Measurements from ENCODE around the gene TREX2. TPM values are rescaled to one million over a fixed set of nuclear protein-coding genes. Genes with fewer than 3 reads are reported as not detected.

TREX2 gene
- polyA plus RNA-seq, 1 donor (not counting 4 experiments of a cell fraction or from before 2014, with no cell fraction given) = 0.31 TPM

DNA sequence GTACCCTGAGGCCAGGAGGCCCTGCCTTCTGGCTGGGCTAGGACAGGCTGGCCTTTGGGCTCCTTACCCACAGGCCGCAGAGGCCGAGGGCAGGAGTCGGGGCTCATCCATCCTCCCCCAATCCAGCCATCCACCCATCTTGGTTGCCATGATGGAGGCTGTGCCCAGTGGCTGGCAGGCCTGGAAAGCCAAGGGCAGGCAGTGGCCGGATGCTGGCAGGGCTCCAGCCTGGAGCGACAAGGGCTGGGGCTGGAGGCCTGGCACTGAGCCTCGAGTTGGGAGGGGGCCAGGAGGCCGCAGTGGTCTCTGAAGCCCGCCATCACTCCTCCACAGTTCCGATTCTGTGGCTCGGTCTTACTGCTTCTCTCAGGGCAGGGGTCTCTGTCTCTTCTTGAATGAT, 40.3 kb upstream of the TREX2 start:
- DNase-seq (ENCODE audit: low read depth, low spot score) (no peak), FAIRE-seq (no peak)
- Histone ChIP-seq H4K20me1 (ENCODE audit: control insufficient read depth, extremely low read depth, insufficient read depth, low read length) (no peaks in the 10 kb centered on the region), H3K4me2 (ENCODE audit: control insufficient read depth, extremely low read depth, insufficient read depth, low read depth, low read length) (no peak overlapping the region), H3K9me1 (ENCODE audit: control insufficient read depth, extremely low read depth, insufficient read depth, low read length) (no peaks in the 10 kb centered on the region), H3K9me3 (ENCODE audit: control insufficient read depth, low read depth, low read length) (no peaks in the 10 kb centered on the region), H3K9ac (ENCODE audit: control insufficient read depth, extremely low read depth, insufficient read depth, low read length) (no peak overlapping the region), H3K79me2 (ENCODE audit: control insufficient read depth, insufficient read depth, low read length) (no peaks in the 10 kb centered on the region), H3K4me3 (ENCODE audit: control insufficient read depth in 2 of 3, extremely low read depth in 1 of 3, insufficient read depth in 2 of 3, low read depth in 1 of 3, low read length in 3 of 3) (no peak overlapping the region), H3K27me3 (ENCODE audit: control insufficient read depth, extremely low read depth, insufficient read depth, low read length) (no peaks in the 10 kb centered on the region), H2AFZ (ENCODE audit: control insufficient read depth, low read length) (no peak overlapping the region), H3K36me3 (ENCODE audit: control insufficient read depth in 2 of 2, extremely low read depth in 1 of 2, insufficient read depth in 2 of 2, low read length in 2 of 2) (no peaks in the 10 kb centered on the region), H3K27ac (ENCODE audit: control insufficient read depth, insufficient read depth, low read length) (no peak overlapping the region), H3K4me1 (ENCODE audit: control insufficient read depth, extremely low read depth, insufficient read depth, low read length) (peaks cover 3% of the 10 kb centered on the region)
- dilution Hi-C loops (cut with MboI; ENCODE audit: extremely low pct_ligation_motif_present, low sequenced_read_pairs) = no loop called here
- TF ChIP-seq, protein P1, sequence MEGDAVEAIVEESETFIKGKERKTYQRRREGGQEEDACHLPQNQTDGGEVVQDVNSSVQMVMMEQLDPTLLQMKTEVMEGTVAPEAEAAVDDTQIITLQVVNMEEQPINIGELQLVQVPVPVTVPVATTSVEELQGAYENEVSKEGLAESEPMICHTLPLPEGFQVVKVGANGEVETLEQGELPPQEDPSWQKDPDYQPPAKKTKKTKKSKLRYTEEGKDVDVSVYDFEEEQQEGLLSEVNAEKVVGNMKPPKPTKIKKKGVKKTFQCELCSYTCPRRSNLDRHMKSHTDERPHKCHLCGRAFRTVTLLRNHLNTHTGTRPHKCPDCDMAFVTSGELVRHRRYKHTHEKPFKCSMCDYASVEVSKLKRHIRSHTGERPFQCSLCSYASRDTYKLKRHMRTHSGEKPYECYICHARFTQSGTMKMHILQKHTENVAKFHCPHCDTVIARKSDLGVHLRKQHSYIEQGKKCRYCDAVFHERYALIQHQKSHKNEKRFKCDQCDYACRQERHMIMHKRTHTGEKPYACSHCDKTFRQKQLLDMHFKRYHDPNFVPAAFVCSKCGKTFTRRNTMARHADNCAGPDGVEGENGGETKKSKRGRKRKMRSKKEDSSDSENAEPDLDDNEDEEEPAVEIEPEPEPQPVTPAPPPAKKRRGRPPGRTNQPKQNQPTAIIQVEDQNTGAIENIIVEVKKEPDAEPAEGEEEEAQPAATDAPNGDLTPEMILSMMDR (optimal IDR thresholded peaks at IDR 0.05 in 1 of 3, IDR thresholded peaks at IDR 0.05 in 1 of 3, conservative IDR thresholded peaks at IDR 0.05 in 1 of 3; ENCODE audit: extremely low read depth in 1 of 3, insufficient read depth in 2 of 3, low read length in 3 of 3) = no peak
- no peak for TF ChIP-seq EZH2 (IDR thresholded peaks at IDR 0.05; ENCODE audit: low read length)

DNA sequence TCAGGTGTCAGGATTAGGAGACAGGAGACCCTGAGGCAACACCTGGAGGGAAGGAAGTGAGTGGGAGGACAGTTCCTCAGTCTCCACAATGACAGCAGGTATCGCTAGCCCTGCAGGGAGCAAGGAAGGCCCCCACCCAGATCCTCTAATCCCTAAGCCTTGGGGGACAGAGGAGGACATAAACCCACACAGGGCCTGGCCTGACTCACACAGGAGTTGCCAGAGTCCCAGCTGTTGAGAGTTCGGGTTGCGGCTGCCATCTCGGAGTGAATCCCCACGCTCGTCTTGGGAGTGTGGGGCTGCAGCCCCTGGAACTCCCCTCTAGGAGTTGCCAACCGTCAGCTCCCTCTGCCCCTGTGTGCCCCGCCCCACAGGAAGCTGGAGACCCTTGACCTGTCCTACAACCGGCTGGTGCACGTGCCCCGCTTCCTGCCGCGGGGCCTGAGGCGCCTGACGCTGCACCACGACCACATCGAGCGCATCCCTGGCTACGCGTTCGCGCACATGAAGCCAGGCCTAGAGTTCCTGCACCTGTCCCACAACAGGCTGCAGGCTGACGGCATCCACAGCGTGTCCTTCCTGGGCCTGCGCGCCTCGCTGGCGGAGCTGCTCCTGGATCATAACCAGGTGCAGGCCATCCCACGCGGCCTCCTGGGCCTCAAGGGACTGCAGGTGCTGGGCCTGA, 39.7 kb upstream of the TREX2 start:
- H3K27ac ChIP-seq (ENCODE audit: control insufficient read depth, insufficient read depth, low read length) = no peak overlapping the region
- FAIRE-seq (no peak), DNase-seq (ENCODE audit: low read depth, low spot score) (no peak)
- H3K36me3 ChIP-seq (ENCODE audit: control insufficient read depth in 2 of 2, extremely low read depth in 1 of 2, insufficient read depth in 2 of 2, low read length in 2 of 2) = no peaks in the 10 kb centered on the region
- no peaks in the 10 kb centered on the region for H4K20me1 ChIP-seq (ENCODE audit: control insufficient read depth, extremely low read depth, insufficient read depth, low read length)
- no peaks in the 10 kb centered on the region for H3K9me1 ChIP-seq (ENCODE audit: control insufficient read depth, extremely low read depth, insufficient read depth, low read length)
- H3K4me3 ChIP-seq (ENCODE audit: control insufficient read depth in 2 of 3, extremely low read depth in 1 of 3, insufficient read depth in 2 of 3, low read depth in 1 of 3, low read length in 3 of 3) = no peak overlapping the region
- H2AFZ ChIP-seq (ENCODE audit: control insufficient read depth, low read length) = no peak overlapping the region
- no peak overlapping the region for H3K9ac ChIP-seq (ENCODE audit: control insufficient read depth, extremely low read depth, insufficient read depth, low read length)
- no peaks in the 10 kb centered on the region for H3K9me3 ChIP-seq (ENCODE audit: control insufficient read depth, low read depth, low read length)
- peaks cover 5% of the 10 kb centered on the region for H3K4me1 ChIP-seq (ENCODE audit: control insufficient read depth, extremely low read depth, insufficient read depth, low read length)
- TF ChIP-seq, protein P1 (optimal IDR thresholded peaks at IDR 0.05 in 1 of 3, IDR thresholded peaks at IDR 0.05 in 1 of 3, conservative IDR thresholded peaks at IDR 0.05 in 1 of 3; ENCODE audit: extremely low read depth in 1 of 3, insufficient read depth in 2 of 3, low read length in 3 of 3) = no peak
- TF ChIP-seq EZH2 (IDR thresholded peaks at IDR 0.05; ENCODE audit: low read length) = no peak
- H3K79me2 ChIP-seq (ENCODE audit: control insufficient read depth, insufficient read depth, low read length) = no peaks in the 10 kb centered on the region
- H3K4me2 ChIP-seq (ENCODE audit: control insufficient read depth, extremely low read depth, insufficient read depth, low read depth, low read length) = no peak overlapping the region
- dilution Hi-C loops (cut with MboI; ENCODE audit: extremely low pct_ligation_motif_present, low sequenced_read_pairs) = no loop called here
- no peaks in the 10 kb centered on the region for H3K27me3 ChIP-seq (ENCODE audit: control insufficient read depth, extremely low read depth, insufficient read depth, low read length)
